GM19351 (cell line): ENCODE data around the gene ZFPM1.

Source experiments
- ATAC-seq: cut with Tn5 transposase; IDR thresholded peaks from one replicate; pipeline ENCODE4 v1.9.1; 2021; ENCODE audit warnings: mild to moderate bottlenecking, moderate library complexity; ENCODE audit not compliant: unreplicated experiment

ZFPM1 gene

DNA sequence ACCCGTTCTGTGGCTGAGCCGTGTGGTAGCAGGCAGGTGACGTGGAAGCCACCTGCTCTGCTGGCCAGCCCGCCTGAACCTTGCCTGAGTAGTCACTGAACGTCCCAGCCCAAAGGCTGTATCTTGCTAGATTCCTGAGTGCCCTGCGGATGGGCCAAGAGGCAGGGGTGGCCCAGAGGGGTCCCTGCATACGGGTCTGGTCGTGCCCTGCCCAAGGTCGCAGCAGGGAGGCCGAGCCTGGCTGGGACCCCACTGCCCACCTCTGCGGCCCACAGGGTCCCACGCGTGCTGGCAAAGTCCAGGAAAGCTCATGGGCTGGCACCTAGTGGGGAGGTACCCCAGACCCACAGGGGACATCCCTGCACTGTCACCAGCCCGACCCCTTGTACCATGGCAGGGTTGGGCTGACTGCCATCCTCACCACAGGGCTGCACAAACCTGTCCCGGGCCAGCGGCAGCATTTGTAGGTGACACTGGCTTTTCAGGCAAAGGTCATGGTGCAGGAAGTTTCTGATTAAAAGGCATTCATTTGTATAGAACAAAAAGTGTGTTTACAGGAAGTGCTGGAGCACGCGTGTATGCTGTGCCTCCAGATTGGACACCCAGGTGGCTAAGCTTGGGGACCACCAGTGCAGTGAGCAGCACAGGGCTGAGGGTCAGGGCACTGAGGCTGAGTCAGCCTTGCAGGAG, 72.0 kb downstream of the ZFPM1 start:
- ATAC-seq, result no peak

DNA sequence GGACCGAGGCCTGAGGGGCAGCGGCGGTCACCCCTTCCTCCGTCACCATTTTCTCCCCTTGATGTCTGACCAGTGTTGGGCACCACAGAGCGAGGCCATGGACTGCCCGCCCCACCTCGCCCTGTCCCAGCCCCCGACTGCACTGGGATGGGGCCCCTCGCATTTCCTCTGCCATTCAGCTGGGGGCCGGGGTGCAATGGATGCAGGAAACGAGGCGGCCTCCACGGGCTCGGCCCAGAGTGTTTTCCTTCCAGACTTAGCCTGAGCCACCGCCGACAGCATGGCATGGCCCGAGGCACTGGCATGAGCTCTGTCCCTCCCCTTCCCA, 72.5 kb downstream of the ZFPM1 start:
- no peak for ATAC-seq

DNA sequence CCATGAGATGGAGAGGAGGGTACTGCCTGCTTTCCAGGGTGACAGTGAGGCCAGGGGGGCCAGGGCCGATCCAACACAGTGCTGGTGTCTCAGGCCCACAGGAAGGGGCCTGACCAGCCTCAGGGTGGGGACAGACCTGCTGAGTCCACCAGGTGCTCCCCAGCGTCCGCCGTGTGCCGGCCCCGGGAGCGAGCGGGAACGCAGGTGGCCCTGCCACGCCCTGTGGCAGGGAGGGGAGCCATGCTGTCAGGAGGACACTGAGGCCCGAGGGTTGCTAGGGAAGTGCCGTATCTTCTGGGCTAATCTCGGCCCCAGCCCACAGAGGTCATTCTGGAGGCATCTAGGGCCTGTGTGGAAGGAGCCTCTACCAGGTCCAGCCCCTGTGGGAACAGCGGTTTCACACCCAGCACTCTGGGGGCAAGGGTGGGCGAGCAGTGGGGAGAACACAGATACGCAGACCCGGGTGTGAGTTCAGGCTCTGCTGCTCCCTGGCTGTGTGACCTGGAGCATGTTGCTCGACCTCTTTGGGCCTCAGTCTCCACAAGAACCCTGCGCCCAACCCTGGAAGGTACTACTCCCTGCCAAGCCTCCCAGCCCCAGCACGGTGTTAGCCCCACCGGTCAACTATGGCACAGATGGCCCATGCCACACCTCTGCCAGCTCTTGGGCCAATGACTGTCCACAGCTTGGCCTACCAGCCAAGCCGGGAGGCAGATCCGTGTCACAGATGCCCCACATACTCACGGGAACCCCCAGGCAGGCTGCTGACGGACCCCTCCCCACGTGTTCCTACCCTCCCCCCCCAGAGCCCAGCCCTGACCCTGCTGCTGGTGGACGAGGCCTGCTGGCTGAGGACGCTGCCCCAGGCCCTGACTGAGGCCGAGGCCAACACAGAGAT, 73.2 kb downstream of the ZFPM1 start:
- ATAC-seq, result no peak

DNA sequence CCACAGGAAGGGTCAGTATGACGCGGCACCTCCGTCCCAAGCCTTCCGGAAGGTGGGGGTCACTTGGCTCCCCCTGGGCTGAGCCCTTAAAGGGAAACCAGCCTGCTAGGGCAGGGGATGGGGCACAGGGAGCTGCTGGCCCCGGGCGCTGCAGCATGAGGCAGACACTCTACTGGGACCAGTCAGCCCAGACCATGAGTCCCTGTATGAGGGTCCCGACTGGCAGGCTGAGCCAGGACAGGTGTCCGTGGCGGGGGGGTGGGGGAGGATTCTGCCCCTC, 73.8 kb downstream of the ZFPM1 start:
- ATAC-seq, result no peak

DNA sequence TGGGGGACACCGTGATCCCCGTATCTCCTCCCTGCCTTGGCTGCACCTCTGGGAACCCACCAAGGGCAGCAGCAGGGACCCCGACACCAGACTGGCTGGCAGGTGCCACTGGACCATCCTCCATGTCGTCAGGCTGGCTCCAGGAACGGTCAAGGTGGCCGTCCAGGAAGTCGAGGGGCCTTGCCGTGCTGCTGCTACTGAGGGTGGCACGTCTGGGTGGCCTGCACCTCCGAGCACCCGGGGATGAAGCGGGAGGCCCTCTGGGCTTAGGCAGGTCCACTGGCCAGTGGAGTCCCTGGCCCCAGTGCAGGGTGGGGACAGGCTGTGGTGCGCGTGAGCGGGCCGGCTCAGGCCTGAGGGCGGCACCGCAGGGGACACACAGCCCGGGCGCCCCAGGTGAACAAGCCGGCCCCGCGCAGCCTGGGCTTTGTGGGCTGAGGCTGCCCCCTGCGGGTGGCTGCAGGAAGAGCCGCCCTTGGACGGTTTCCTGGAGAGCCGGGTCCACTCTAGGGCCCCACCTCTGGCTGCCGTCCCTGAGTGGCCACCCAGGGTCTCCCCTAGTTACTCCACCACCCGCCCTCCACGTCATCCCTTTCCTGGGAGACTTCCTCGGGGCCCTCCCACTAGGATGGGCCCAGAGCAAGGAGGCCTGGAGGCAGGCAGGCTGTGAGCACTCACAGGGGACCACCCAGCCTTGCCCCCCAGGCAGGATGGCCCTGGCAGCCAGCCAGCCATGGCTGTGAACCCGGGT, 74.3 kb downstream of the ZFPM1 start:
- ATAC-seq, result peak; percentile 58

- no peak for ATAC-seq
These were observed 75.1 kb downstream of the ZFPM1 start for GRCh38 chr16:88527937-88528743.

DNA sequence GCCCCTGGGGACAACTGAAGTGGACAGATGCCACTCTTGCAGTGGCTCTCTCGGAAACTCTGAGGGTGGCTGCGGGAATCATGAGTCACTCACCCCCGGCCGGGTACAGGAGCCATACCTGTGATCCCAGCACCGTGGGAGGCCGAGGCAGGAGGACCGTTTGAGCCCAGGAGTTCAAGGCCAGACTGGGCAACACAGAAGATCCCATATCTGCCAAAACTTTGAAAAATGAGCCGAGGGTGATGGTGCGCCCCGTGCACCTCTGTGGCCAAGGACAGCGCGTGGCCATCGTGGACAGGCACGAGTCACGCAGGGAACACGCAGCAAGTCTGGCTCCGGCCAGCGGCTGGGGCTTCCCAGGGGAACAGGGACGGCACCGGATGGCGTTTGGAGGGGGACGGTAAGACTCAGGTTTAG, 75.8 kb downstream of the ZFPM1 start:
- no peak for ATAC-seq

- ATAC-seq, result no peak
These were observed 76.5 kb downstream of the ZFPM1 start for GRCh38 chr16:88529596-88529995.

- no peak for ATAC-seq
These were observed 77.2 kb downstream of the ZFPM1 start for GRCh38 chr16:88530051-88530857.

DNA sequence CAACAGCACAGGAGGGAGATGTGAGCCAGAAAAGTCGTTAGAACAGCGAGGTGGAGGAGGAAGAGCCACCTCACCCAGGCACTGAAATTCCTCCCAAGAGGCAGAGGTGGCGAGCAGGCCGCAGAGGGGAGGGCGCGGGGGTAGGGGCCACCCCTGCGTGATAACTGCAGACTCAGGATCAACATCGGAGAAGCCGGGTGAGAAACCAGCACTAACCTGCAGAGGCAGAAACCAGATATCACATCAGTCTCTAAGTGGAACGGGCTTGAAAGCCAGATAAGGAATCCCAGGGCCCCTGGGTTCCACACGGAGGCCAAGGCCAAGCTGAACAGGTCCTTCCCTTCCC, 77.8 kb downstream of the ZFPM1 start:
- no peak for ATAC-seq

DNA sequence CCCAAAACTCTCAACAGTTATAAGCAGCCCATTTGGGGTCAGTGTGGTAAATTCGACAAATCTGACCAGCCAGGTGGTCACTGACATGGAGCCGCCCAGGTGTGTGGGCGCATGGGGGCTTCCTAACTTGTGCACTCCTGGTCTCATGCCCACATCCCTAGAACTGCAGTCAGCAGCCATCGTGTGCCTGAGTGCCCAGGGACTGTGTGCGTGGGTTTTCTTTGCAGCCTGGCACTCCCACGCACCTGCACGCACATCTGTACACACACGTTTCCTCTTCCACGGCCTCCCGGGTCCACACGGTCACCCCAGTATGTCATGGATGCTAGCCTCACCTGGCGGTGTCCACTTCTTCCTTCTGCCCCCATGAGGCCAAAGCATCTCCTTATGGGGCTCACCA, 78.3 kb downstream of the ZFPM1 start:
- ATAC-seq, result no peak

- no peak for ATAC-seq
These were observed 78.9 kb downstream of the ZFPM1 start for GRCh38 chr16:88531931-88532433.

DNA sequence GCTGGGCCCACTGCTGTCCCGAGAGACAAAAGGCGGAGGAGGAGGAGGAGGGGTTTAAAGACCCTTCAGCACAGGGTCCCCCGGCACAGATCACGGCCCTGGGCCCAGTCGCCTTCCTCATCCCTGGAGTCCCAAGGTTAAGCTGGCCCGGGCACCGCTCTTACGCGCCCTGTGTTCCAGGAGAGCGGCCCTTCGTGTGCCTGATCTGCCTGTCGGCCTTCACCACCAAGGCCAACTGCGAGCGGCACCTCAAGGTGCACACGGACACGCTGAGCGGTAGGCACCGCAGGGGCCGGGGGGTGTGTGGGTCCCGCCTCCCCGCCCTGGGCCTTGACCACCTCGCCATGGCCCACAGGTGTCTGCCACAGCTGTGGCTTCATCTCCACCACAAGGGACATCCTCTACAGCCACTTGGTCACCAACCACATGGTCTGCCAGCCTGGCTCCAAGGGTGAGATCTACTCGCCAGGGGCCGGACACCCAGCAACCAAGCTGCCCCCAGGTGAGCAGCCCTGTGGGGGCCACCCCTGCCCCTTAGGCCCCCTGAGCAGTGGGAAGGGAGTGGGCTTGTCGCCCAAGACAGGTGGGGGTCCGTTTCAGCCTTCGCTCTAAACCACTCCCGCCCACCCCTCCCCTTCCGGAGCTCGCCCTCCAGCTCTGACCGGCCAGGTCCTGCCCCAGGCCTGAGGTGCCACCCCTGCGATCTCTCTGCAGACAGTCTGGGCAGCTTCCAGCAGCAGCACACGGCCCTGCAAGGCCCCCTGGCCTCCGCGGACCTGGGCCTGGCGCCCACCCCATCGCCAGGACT, 79.6 kb downstream of the ZFPM1 start:
- no peak for ATAC-seq

- no peak for ATAC-seq
These were observed 80.4 kb downstream of the ZFPM1 start for GRCh38 chr16:88533381-88533917.

DNA sequence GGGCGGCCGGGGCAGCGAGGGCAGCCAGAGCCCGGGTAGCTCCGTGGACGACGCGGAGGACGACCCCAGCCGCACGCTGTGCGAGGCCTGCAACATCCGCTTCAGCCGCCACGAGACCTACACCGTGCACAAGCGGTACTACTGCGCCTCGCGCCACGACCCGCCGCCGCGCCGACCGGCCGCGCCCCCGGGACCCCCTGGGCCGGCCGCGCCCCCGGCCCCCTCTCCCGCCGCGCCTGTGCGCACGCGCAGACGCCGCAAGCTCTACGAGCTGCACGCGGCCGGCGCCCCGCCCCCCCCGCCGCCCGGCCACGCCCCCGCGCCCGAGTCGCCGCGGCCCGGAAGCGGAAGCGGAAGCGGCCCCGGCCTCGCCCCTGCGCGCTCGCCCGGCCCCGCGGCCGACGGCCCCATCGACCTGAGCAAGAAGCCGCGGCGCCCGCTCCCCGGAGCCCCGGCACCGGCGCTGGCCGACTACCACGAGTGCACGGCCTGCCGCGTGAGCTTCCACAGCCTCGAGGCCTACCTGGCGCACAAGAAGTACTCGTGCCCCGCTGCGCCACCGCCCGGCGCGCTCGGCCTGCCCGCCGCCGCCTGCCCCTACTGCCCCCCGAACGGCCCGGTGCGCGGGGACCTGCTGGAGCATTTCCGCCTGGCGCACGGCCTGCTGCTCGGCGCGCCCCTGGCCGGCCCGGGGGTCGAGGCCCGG, 81.0 kb downstream of the ZFPM1 start:
- peak; percentile 72 for ATAC-seq

DNA sequence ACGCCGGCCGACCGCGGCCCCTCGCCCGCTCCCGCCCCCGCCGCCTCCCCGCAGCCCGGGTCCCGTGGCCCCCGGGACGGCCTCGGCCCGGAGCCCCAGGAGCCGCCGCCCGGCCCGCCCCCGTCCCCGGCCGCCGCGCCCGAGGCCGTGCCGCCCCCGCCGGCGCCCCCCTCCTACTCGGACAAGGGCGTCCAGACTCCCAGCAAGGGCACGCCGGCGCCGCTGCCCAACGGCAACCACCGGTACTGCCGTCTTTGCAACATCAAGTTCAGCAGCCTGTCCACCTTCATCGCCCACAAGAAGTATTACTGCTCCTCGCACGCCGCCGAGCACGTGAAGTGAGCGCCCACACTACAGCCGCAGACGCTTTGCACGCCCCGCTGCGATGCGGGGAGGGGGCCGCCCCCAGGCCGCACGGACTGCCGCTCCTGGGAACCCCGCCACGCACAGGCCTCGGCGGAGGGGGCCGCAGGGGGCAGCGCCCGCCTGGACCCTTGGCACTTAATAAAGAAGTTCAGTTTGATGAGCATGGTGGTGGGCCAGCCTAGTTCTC, 81.6 kb downstream of the ZFPM1 start:
- ATAC-seq, result peak; percentile 30

- ATAC-seq, result no peak
These were observed 82.2 kb downstream of the ZFPM1 start for GRCh38 chr16:88535191-88535856.

DNA sequence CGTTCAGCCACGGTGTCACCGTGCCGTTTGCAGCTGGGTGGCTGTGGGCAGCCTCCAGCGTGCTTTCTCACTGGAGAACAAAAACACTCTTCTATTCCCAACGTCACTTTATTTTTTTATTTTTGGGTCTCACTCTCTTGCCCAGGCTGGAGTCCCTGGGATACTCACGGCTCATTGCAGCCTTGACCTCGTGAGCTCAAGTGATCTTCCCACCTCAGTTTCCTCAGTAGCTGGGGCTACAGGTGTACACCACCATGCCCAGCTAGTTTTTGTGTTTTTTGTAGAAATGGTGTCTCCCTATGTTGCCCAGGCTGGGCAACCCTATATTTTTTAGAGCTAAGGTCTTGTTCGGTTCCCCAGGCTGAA, 82.8 kb downstream of the ZFPM1 start:
- no peak for ATAC-seq
